Spleen (tissue), 11 donors: ENCODE results near the gene ADGRV1. TPM values are rescaled to one million over a fixed set of nuclear protein-coding genes. Genes with fewer than 3 reads are reported as not detected.
"Not testable (repeated sequence)": the region's sequence is repeated elsewhere in the genome, so short reads cannot be mapped to it uniquely, and the experiment has no call there.

ENCODE experiments used
- DNase-seq: peaks from one replicate; pipeline ENCODE4 v3.0.0-alpha.2; 2020
- H3K27ac ChIP-seq, 8 donors: fragments of 200-600 bp; sonication (generic) in 7 of 8; 1 replicate in 4 of 8; 2 replicates in 4 of 8; pipeline versions ENCODE4 v1.5.0 to v1.8.0; 2016 to 2021; ENCODE audit warnings: inconsistent platforms in 4 of 8, mild to moderate bottlenecking in 4 of 8, moderate library complexity in 1 of 8
- H3K27me3 ChIP-seq, 7 donors: fragments of 200-600 bp; sonication (generic) in 6 of 7; replicated peaks in 1 of 7; 1 replicate in 4 of 7; 2 replicates in 3 of 7; pipeline versions ENCODE4 v1.5.0 to v1.8.0; 2016 to 2021; ENCODE audit warnings: inconsistent platforms in 3 of 7, mild to moderate bottlenecking in 1 of 7
- H3K36me3 ChIP-seq, 6 donors: fragments of 200-600 bp; sonication (generic) in 5 of 6; 1 replicate in 4 of 6; 2 replicates in 2 of 6; pipeline versions ENCODE4 v1.5.0 to v1.8.0; 2016 to 2021; ENCODE audit warnings: inconsistent platforms in 2 of 6
- H3K4me1 ChIP-seq, 6 donors: fragments of 200-600 bp; sonication (generic) in 5 of 6; 1 replicate in 3 of 6; 2 replicates in 3 of 6; pipeline versions ENCODE4 v1.5.0 to v1.8.0; 2016 to 2021; ENCODE audit warnings: inconsistent platforms in 3 of 6
- H3K4me3 ChIP-seq, 8 donors: fragments of 200-600 bp; sonication (generic) in 7 of 8; 1 replicate in 4 of 8; 2 replicates in 4 of 8; pipeline versions ENCODE4 v1.5.0 to v1.8.0; 2016 to 2021; ENCODE audit warnings: inconsistent platforms in 4 of 8, mild to moderate bottlenecking in 4 of 8, moderate library complexity in 2 of 8
- H3K9me3 ChIP-seq, 8 donors: fragments of 200-600 bp; sonication (generic) in 7 of 8; 1 replicate in 4 of 8; 2 replicates in 4 of 8; pipeline versions ENCODE4 v1.5.0 to v1.8.0; 2016 to 2021; ENCODE audit warnings: inconsistent platforms in 4 of 8
- CTCF ChIP-seq, 11 experiments: fragments of 200-600 bp in 7 of 11; fragments of 450-650 bp in 4 of 11; sonication (generic) in 4 of 11; IDR thresholded peaks in 8 of 11; conservative IDR thresholded peaks in 3 of 11; 1 replicate in 7 of 11; 2 replicates in 4 of 11; pipeline versions ENCODE4 v1.4.0 to v1.8.0; 2016 to 2021; ENCODE audit warnings: antibody characterized with exemption in 11 of 11, inconsistent platforms in 4 of 11, mild to moderate bottlenecking in 1 of 11
- POLR2A ChIP-seq, 3 donors: fragments of 450-650 bp; IDR thresholded peaks; one replicate each; pipeline ENCODE4 v1.5.1; 2017; ENCODE audit warnings: antibody characterized with exemption in 3 of 3, mild to moderate bottlenecking in 1 of 3
- POLR2AphosphoS5 ChIP-seq, 3 donors: sonication (generic); formaldehyde crosslinking; IDR thresholded peaks; one replicate each; pipeline ENCODE4 v1.5.1; 2017; ENCODE audit warnings: antibody characterized with exemption in 3 of 3
- WGBS, 5 donors: extraction: QIAGEN DNeasy Blood & Tissue Kit in 3 of 5; methylation state at CpG; one replicate each; pipeline versions ENCODE4 v1.1.5 to v1.1.7; 2013 to 2018; 5-methylcytosine and 5-hydroxymethylcytosine counted together
- intact Hi-C: fragments of 100-400 bp; cut with DNase I; formaldehyde crosslinking; loops from one replicate; pipeline ENCODE4 v1.15.0; 2023; ENCODE audit warnings: low total_unique reads
- polyA plus RNA-seq, 3 donors: library from polyadenylated mRNA; stranded (reverse); fragments of 200-250 nt; gene quantifications; one replicate each; pipeline ENCODE4 v1.2.1, GENCODE V29; 2013
- total RNA-seq, 7 donors: library from RNA; depleted of rRNA in 3 of 7; stranded (reverse); fragments of >200 nt in 3 of 7; fragmentation: NEBNext Ultra II Directional in 4 of 7; extraction: Animal tissue kit (Norgen Biotek cat#: 25700) in 4 of 7; gene quantifications; one replicate each; pipeline versions ENCODE4 v1.1.0 to v1.2.1, GENCODE V29; 2016 to 2021
- donor health status: healthy with polysubstance abuse.
- donor health status: DM: no; HTN: no; CAD: no; lungs with moderate emphysema.
- donor health status: DM: no; HTN: no; CAD: no.
- donor health status: Bipolar disorder and iron deficiency.
- donor health status: healthy.
- donor health status: DM: no; HTN: no; CAD: no.
- donor health status: DM: yes; HTN: yes; CAD: no.

Gene ADGRV1
- total and polyA plus RNA-seq, 10 donors = 0.08 to 0.69 (median 0.28) TPM; not detected in 3

- no peaks in the 10 kb centered on the region for H3K4me1 ChIP-seq
- peaks cover 0 to 8% (median 4%) of the 10 kb centered on the region in 8 donors for H3K9me3 ChIP-seq
- intact Hi-C loops = no loop called here
- no peak overlapping the region for H3K27ac ChIP-seq
- DNase-seq = no peak
- WGBS, 5 donors = 55 to 80% (median 71%) methylated on average over 2 of the region's 2 CpGs
- no peaks in the 10 kb centered on the region for H3K27me3 ChIP-seq
- TF ChIP-seq CTCF (IDR thresholded peaks at IDR 0.05 in 8 of 11, conservative IDR thresholded peaks at IDR 0.05 in 3 of 11) = no peak
- TF ChIP-seq POLR2A (IDR thresholded peaks at IDR 0.05) = no peak
- no peak for TF ChIP-seq POLR2AphosphoS5 (IDR thresholded peaks at IDR 0.05)
- no peaks in the 10 kb centered on the region for H3K36me3 ChIP-seq
- H3K4me3 ChIP-seq = no peak overlapping the region
These were observed 451.5 kb downstream of the ADGRV1 start for GRCh38 chr5:91010090-91010489.

DNA sequence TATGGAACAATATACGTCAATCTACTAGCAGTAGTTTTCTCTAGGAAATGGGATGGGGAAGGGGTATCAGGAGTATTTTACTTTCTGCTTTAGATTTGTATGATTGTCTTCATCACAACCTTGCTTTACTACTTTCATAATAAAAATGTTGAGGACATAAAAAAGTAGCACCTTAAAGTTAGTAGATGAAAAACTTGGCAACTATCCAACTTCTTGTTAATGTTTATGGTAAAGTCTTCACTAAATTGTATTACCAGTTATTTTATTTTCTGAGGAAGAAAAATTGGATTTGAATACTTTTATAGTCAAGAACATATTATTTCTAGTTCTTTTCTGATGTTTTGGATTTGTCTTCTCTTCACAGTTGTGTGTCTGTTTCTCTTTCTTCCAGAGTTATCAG is 452.4 kb downstream of the ADGRV1 start:
- H3K36me3 ChIP-seq = no peaks in the 10 kb centered on the region
- H3K9me3 ChIP-seq = peaks cover 0 to 14% (median 6%) of the 10 kb centered on the region in 8 donors
- DNase-seq = no peak
- H3K27ac ChIP-seq = no peak overlapping the region
- no peaks in the 10 kb centered on the region for H3K27me3 ChIP-seq
- WGBS, 5 donors = 88 to 98% (median 92%) methylated on average over 1 of the region's 1 CpG
- no peaks in the 10 kb centered on the region for H3K4me1 ChIP-seq
- H3K4me3 ChIP-seq = no peak overlapping the region
- intact Hi-C loops = no loop called here
- no peak for TF ChIP-seq POLR2A (IDR thresholded peaks at IDR 0.05)

- H3K4me1 ChIP-seq, DNase-seq, H3K36me3 ChIP-seq, H3K27ac ChIP-seq, H3K27me3 ChIP-seq, intact Hi-C loops, H3K4me3 ChIP-seq: not testable (repeated sequence)
- WGBS, 5 donors = 94 to 100% (median 95%) methylated on average over 1 of the region's 1 CpG
- peaks cover 0 to 14% (median 6%) of the 10 kb centered on the region in 8 donors for H3K9me3 ChIP-seq
These were observed 454.3 kb downstream of the ADGRV1 start for GRCh38 chr5:91012867-91013266.

DNA sequence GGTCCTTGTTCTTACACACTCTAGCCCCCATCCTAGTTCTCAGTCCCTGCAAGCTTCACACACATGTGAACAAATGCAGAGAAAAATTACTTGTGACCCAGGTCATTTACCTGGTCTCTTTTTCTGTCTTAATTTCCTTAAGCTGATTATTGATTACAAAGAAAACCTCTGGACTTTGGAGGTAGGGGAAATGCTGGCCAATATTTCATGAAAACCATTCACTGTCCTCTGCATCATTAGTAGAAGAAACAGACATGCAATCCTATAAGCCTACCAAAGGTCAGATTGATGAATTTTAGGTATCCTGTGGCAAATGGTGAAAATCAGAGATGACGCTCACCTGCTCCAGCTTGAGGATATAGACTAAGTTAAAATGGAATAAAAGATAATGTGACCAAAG is 457.7 kb downstream of the ADGRV1 start:
- DNase-seq = no peak
- intact Hi-C loops = no loop called here
- 89 to 100% (median 98%) methylated on average over 1 of the region's 1 CpG for WGBS, 5 donors

More for the DNA sequence above, 457.7 kb downstream of the ADGRV1 start:
- Histone ChIP-seq H3K36me3 (no peaks in the 10 kb centered on the region), H3K27ac (no peak overlapping the region), H3K4me3 (no peak overlapping the region), H3K9me3 (peaks cover 0 to 14% (median 6%) of the 10 kb centered on the region in 8 donors), H3K27me3 (no peaks in the 10 kb centered on the region), H3K4me1 (no peaks in the 10 kb centered on the region)
- TF ChIP-seq POLR2AphosphoS5 (IDR thresholded peaks at IDR 0.05) = no peak
- no peak for TF ChIP-seq CTCF (IDR thresholded peaks at IDR 0.05 in 8 of 11, conservative IDR thresholded peaks at IDR 0.05 in 3 of 11)
- TF ChIP-seq POLR2A (IDR thresholded peaks at IDR 0.05) = no peak
